ENCODE results near the gene FOXP4. TPM values are rescaled to one million over a fixed set of nuclear protein-coding genes. Genes with fewer than 3 reads are reported as not detected.

The FOXP4 gene
- polyA plus RNA-seq, 1 donor: 129 TPM

GRCh38 chr6:41644297-41644879 is 98.2 kb downstream of the FOXP4 start:
- no peak overlapping the region for H3K4me3 ChIP-seq (ENCODE audit: low read length)
- no peak for DNase-seq
- no CpG with 5 or more reads among the region's 4 CpGs for WGBS (ENCODE audit: insufficient coverage, low lambda C conversion rate)
- no peaks in the 10 kb centered on the region for H3K9me3 ChIP-seq (ENCODE audit: control insufficient read depth, low read depth, low read length)
- no peaks in the 10 kb centered on the region for H3K4me1 ChIP-seq (ENCODE audit: control insufficient read depth, insufficient read depth, low read length)
- peaks cover 26% of the 10 kb centered on the region for H3K36me3 ChIP-seq (ENCODE audit: control insufficient read depth, insufficient read depth, low read length)
- no peak overlapping the region for H3K27ac ChIP-seq (ENCODE audit: low read length)
- H3K27me3 ChIP-seq (ENCODE audit: control insufficient read depth, insufficient read depth, low read length): peaks cover 25% of the 10 kb centered on the region

GRCh38 chr6:41645007-41645618 is 98.9 kb downstream of the FOXP4 start:
- WGBS (ENCODE audit: insufficient coverage, low lambda C conversion rate): 89% methylated on average over 5 of the region's 12 CpGs
- Histone ChIP-seq H3K4me3 (ENCODE audit: low read length) (no peak overlapping the region), H3K9me3 (ENCODE audit: control insufficient read depth, low read depth, low read length) (no peaks in the 10 kb centered on the region), H3K4me1 (ENCODE audit: control insufficient read depth, insufficient read depth, low read length) (no peaks in the 10 kb centered on the region), H3K36me3 (ENCODE audit: control insufficient read depth, insufficient read depth, low read length) (peaks cover 27% of the 10 kb centered on the region), H3K27me3 (ENCODE audit: control insufficient read depth, insufficient read depth, low read length) (peaks cover 18% of the 10 kb centered on the region), H3K27ac (ENCODE audit: low read length) (no peak overlapping the region)
- DNase-seq: no peak

GRCh38 chr6:41646026-41646795 is 100.0 kb downstream of the FOXP4 start:
- Histone ChIP-seq H3K27me3 (ENCODE audit: control insufficient read depth, insufficient read depth, low read length) (peaks cover 9% of the 10 kb centered on the region), H3K9me3 (ENCODE audit: control insufficient read depth, low read depth, low read length) (no peaks in the 10 kb centered on the region), H3K27ac (ENCODE audit: low read length) (no peak overlapping the region), H3K4me1 (ENCODE audit: control insufficient read depth, insufficient read depth, low read length) (no peaks in the 10 kb centered on the region), H3K36me3 (ENCODE audit: control insufficient read depth, insufficient read depth, low read length) (peaks cover 28% of the 10 kb centered on the region), H3K4me3 (ENCODE audit: low read length) (no peak overlapping the region)
- WGBS (ENCODE audit: insufficient coverage, low lambda C conversion rate): no CpG with 5 or more reads among the region's 14 CpGs
- no peak for DNase-seq

- Histone ChIP-seq H3K4me3 (ENCODE audit: low read length) (no peak overlapping the region), H3K27ac (ENCODE audit: low read length) (no peak overlapping the region), H3K9me3 (ENCODE audit: control insufficient read depth, low read depth, low read length) (no peaks in the 10 kb centered on the region), H3K27me3 (ENCODE audit: control insufficient read depth, insufficient read depth, low read length) (peaks cover 16% of the 10 kb centered on the region), H3K4me1 (ENCODE audit: control insufficient read depth, insufficient read depth, low read length) (no peaks in the 10 kb centered on the region), H3K36me3 (ENCODE audit: control insufficient read depth, insufficient read depth, low read length) (peaks cover 31% of the 10 kb centered on the region)
- no peak for DNase-seq
- 83% methylated on average over 1 of the region's 9 CpGs for WGBS (ENCODE audit: insufficient coverage, low lambda C conversion rate)
These were observed 100.9 kb downstream of the FOXP4 start for GRCh38 chr6:41647061-41647511.

- Histone ChIP-seq H3K4me3 (ENCODE audit: low read length) (no peak overlapping the region), H3K4me1 (ENCODE audit: control insufficient read depth, insufficient read depth, low read length) (no peaks in the 10 kb centered on the region), H3K27me3 (ENCODE audit: control insufficient read depth, insufficient read depth, low read length) (peaks cover 16% of the 10 kb centered on the region), H3K36me3 (ENCODE audit: control insufficient read depth, insufficient read depth, low read length) (peaks cover 31% of the 10 kb centered on the region), H3K9me3 (ENCODE audit: control insufficient read depth, low read depth, low read length) (no peaks in the 10 kb centered on the region), H3K27ac (ENCODE audit: low read length) (no peak overlapping the region)
- WGBS (ENCODE audit: insufficient coverage, low lambda C conversion rate): no CpG with 5 or more reads among the region's 7 CpGs
- DNase-seq: no peak
These were observed 101.9 kb downstream of the FOXP4 start for GRCh38 chr6:41648070-41648585.

- no CpG with 5 or more reads among the region's 5 CpGs for WGBS (ENCODE audit: insufficient coverage, low lambda C conversion rate)
- peaks cover 35% of the 10 kb centered on the region for H3K36me3 ChIP-seq (ENCODE audit: control insufficient read depth, insufficient read depth, low read length)
- no peak overlapping the region for H3K4me3 ChIP-seq (ENCODE audit: low read length)
- no peak for DNase-seq
- H3K4me1 ChIP-seq (ENCODE audit: control insufficient read depth, insufficient read depth, low read length): no peaks in the 10 kb centered on the region
- peaks cover 16% of the 10 kb centered on the region for H3K27me3 ChIP-seq (ENCODE audit: control insufficient read depth, insufficient read depth, low read length)
- H3K27ac ChIP-seq (ENCODE audit: low read length): no peak overlapping the region
- H3K9me3 ChIP-seq (ENCODE audit: control insufficient read depth, low read depth, low read length): no peaks in the 10 kb centered on the region
These were observed 102.7 kb downstream of the FOXP4 start for GRCh38 chr6:41648921-41649320.

- WGBS (ENCODE audit: insufficient coverage, low lambda C conversion rate): no CpG with 5 or more reads among the region's 10 CpGs
These were observed 103.4 kb downstream of the FOXP4 start for GRCh38 chr6:41649596-41649995.

GRCh38 chr6:41650120-41650519 is 103.9 kb downstream of the FOXP4 start:
- Histone ChIP-seq H3K4me1 (ENCODE audit: control insufficient read depth, insufficient read depth, low read length) (no peaks in the 10 kb centered on the region), H3K27me3 (ENCODE audit: control insufficient read depth, insufficient read depth, low read length) (peaks cover 14% of the 10 kb centered on the region), H3K27ac (ENCODE audit: low read length) (no peak overlapping the region), H3K9me3 (ENCODE audit: control insufficient read depth, low read depth, low read length) (no peaks in the 10 kb centered on the region), H3K36me3 (ENCODE audit: control insufficient read depth, insufficient read depth, low read length) (peaks cover 35% of the 10 kb centered on the region), H3K4me3 (ENCODE audit: low read length) (no peak overlapping the region)
- DNase-seq: no peak
- WGBS (ENCODE audit: insufficient coverage, low lambda C conversion rate): no CpG with 5 or more reads among the region's 2 CpGs

More at GRCh38 chr6:41649596-41649995, 103.4 kb downstream of the FOXP4 start:
- Histone ChIP-seq H3K4me1 (ENCODE audit: control insufficient read depth, insufficient read depth, low read length) (no peaks in the 10 kb centered on the region), H3K27me3 (ENCODE audit: control insufficient read depth, insufficient read depth, low read length) (peaks cover 16% of the 10 kb centered on the region), H3K27ac (ENCODE audit: low read length) (no peak overlapping the region), H3K9me3 (ENCODE audit: control insufficient read depth, low read depth, low read length) (no peaks in the 10 kb centered on the region), H3K4me3 (ENCODE audit: low read length) (no peak overlapping the region), H3K36me3 (ENCODE audit: control insufficient read depth, insufficient read depth, low read length) (peaks cover 35% of the 10 kb centered on the region)
- no peak for DNase-seq

- peaks cover 30% of the 10 kb centered on the region for H3K36me3 ChIP-seq (ENCODE audit: control insufficient read depth, insufficient read depth, low read length)
- H3K4me1 ChIP-seq (ENCODE audit: control insufficient read depth, insufficient read depth, low read length): peaks cover 3% of the 10 kb centered on the region
- DNase-seq: no peak
- H3K9me3 ChIP-seq (ENCODE audit: control insufficient read depth, low read depth, low read length): no peaks in the 10 kb centered on the region
- H3K4me3 ChIP-seq (ENCODE audit: low read length): no peak overlapping the region
- peaks cover 7% of the 10 kb centered on the region for H3K27me3 ChIP-seq (ENCODE audit: control insufficient read depth, insufficient read depth, low read length)
- 60% methylated on average over 1 of the region's 11 CpGs for WGBS (ENCODE audit: insufficient coverage, low lambda C conversion rate)
- H3K27ac ChIP-seq (ENCODE audit: low read length): no peak overlapping the region
These were observed 105.2 kb downstream of the FOXP4 start for GRCh38 chr6:41651246-41651961.

Measured in large intestine (tissue), 3 donors.